ENCODE results near the gene GLOD4.
"Not testable (repeated sequence)": the region's sequence is repeated elsewhere in the genome, so short reads cannot be mapped to it uniquely, and the experiment has no call there.

Gene GLOD4

GRCh38 chr17:748604-749003 lies 33.5 kb downstream of the GLOD4 start:
- H3K9ac ChIP-seq (ENCODE audit: low read length); H4K8ac ChIP-seq (ENCODE audit: low read depth, low read length); H3K4me2 ChIP-seq (ENCODE audit: low read length); H3K27ac ChIP-seq (ENCODE audit: low read depth, low read length); H3K23ac ChIP-seq (ENCODE audit: low read length); H2BK15ac ChIP-seq (replicated peaks; ENCODE audit: low read depth); H3K27me3 ChIP-seq (ENCODE audit: insufficient read depth, low read length, poor library complexity); H3K4me3 ChIP-seq (ENCODE audit: low read length); H2AK5ac ChIP-seq (ENCODE audit: low read length); H2BK120ac ChIP-seq (ENCODE audit: low read depth, low read length); H3K18ac ChIP-seq (ENCODE audit: low read length); H3K4ac ChIP-seq (ENCODE audit: low read depth, low read length); H2BK5ac ChIP-seq (ENCODE audit: low read length); DNase-seq; H4K5ac ChIP-seq (ENCODE audit: low read length); H3K56ac ChIP-seq (ENCODE audit: low read length); H3K4me1 ChIP-seq (ENCODE audit: control insufficient read depth, low read depth, low read length): not testable (repeated sequence)
- H3K79me2 ChIP-seq (ENCODE audit: control insufficient read depth, insufficient read depth, low read length) = peaks cover 31% of the 10 kb centered on the region
- H3K79me1 ChIP-seq (ENCODE audit: low read length) = peaks cover 23% of the 10 kb centered on the region
- WGBS (ENCODE audit: extremely low coverage, insufficient coverage, low lambda C conversion rate) = no CpG with 5 or more reads among the region's 4 CpGs
- H3K36me3 ChIP-seq (ENCODE audit: control insufficient read depth, insufficient read depth, low read length) = peaks cover 17% of the 10 kb centered on the region

GRCh38 chr17:746783-747629 lies 35.1 kb downstream of the GLOD4 start:
- Histone ChIP-seq H4K5ac (ENCODE audit: low read length) (no peak overlapping the region), H3K27me3 (ENCODE audit: insufficient read depth, low read length, poor library complexity) (no peaks in the 10 kb centered on the region), H2BK15ac (replicated peaks; ENCODE audit: low read depth) (no peak overlapping the region), H3K79me2 (ENCODE audit: control insufficient read depth, insufficient read depth, low read length) (peaks cover 31% of the 10 kb centered on the region), H3K79me1 (ENCODE audit: low read length) (peaks cover 27% of the 10 kb centered on the region), H3K23ac (ENCODE audit: low read length) (no peak overlapping the region), H3K9ac (ENCODE audit: low read length) (no peak overlapping the region), H3K18ac (ENCODE audit: low read length) (no peak overlapping the region), H4K8ac (ENCODE audit: low read depth, low read length) (no peak overlapping the region), H2AK5ac (ENCODE audit: low read length) (no peak overlapping the region), H3K56ac (ENCODE audit: low read length) (no peak overlapping the region), H3K4ac (ENCODE audit: low read depth, low read length) (no peak overlapping the region), H2BK5ac (ENCODE audit: low read length) (no peak overlapping the region), H3K4me3 (ENCODE audit: low read length) (no peak overlapping the region), H3K4me2 (ENCODE audit: low read length) (no peak overlapping the region), H2BK120ac (ENCODE audit: low read depth, low read length) (no peak overlapping the region), H3K36me3 (ENCODE audit: control insufficient read depth, insufficient read depth, low read length) (peaks cover 18% of the 10 kb centered on the region), H3K27ac (ENCODE audit: low read depth, low read length) (no peak overlapping the region), H3K4me1 (ENCODE audit: control insufficient read depth, low read depth, low read length) (no peaks in the 10 kb centered on the region)
- no CpG with 5 or more reads among the region's 38 CpGs for WGBS (ENCODE audit: extremely low coverage, insufficient coverage, low lambda C conversion rate)
- no peak for DNase-seq

- no peak for DNase-seq
- H3K27ac ChIP-seq (ENCODE audit: low read depth, low read length) = no peak overlapping the region
- WGBS (ENCODE audit: extremely low coverage, insufficient coverage, low lambda C conversion rate) = no CpG with 5 or more reads among the region's 9 CpGs
Observed at GRCh38 chr17:746181-746580, 35.9 kb downstream of the GLOD4 start.

GRCh38 chr17:745406-745805 lies 36.7 kb downstream of the GLOD4 start:
- H4K8ac ChIP-seq (ENCODE audit: low read depth, low read length) = no peak overlapping the region

More at GRCh38 chr17:746181-746580, 35.9 kb downstream of the GLOD4 start:
- Histone ChIP-seq H4K8ac (ENCODE audit: low read depth, low read length) (no peak overlapping the region), H2BK5ac (ENCODE audit: low read length) (no peak overlapping the region), H2BK120ac (ENCODE audit: low read depth, low read length) (no peak overlapping the region), H4K5ac (ENCODE audit: low read length) (no peak overlapping the region), H3K23ac (ENCODE audit: low read length) (no peak overlapping the region), H3K9ac (ENCODE audit: low read length) (no peak overlapping the region), H2BK15ac (replicated peaks; ENCODE audit: low read depth) (no peak overlapping the region), H3K4ac (ENCODE audit: low read depth, low read length) (no peak overlapping the region), H3K56ac (ENCODE audit: low read length) (no peak overlapping the region), H3K4me3 (ENCODE audit: low read length) (no peak overlapping the region), H3K79me1 (ENCODE audit: low read length) (peaks cover 24% of the 10 kb centered on the region), H3K4me2 (ENCODE audit: low read length) (no peak overlapping the region), H3K4me1 (ENCODE audit: control insufficient read depth, low read depth, low read length) (no peaks in the 10 kb centered on the region), H2AK5ac (ENCODE audit: low read length) (no peak overlapping the region), H3K18ac (ENCODE audit: low read length) (no peak overlapping the region), H3K36me3 (ENCODE audit: control insufficient read depth, insufficient read depth, low read length) (peaks cover 20% of the 10 kb centered on the region), H3K79me2 (ENCODE audit: control insufficient read depth, insufficient read depth, low read length) (peaks cover 25% of the 10 kb centered on the region), H3K27me3 (ENCODE audit: insufficient read depth, low read length, poor library complexity) (no peaks in the 10 kb centered on the region)

GRCh38 chr17:744937-745336 lies 37.1 kb downstream of the GLOD4 start:
- H3K4me3 ChIP-seq (ENCODE audit: low read length) = no peak overlapping the region
- peaks cover 24% of the 10 kb centered on the region for H3K36me3 ChIP-seq (ENCODE audit: control insufficient read depth, insufficient read depth, low read length)
- H2BK5ac ChIP-seq (ENCODE audit: low read length) = no peak overlapping the region
- no peak overlapping the region for H2AK5ac ChIP-seq (ENCODE audit: low read length)
- DNase-seq = no peak
- no peak overlapping the region for H4K8ac ChIP-seq (ENCODE audit: low read depth, low read length)
- H3K27me3 ChIP-seq (ENCODE audit: insufficient read depth, low read length, poor library complexity) = no peaks in the 10 kb centered on the region
- peaks cover 12% of the 10 kb centered on the region for H3K79me2 ChIP-seq (ENCODE audit: control insufficient read depth, insufficient read depth, low read length)
- no peak overlapping the region for H4K5ac ChIP-seq (ENCODE audit: low read length)
- no peak overlapping the region for H3K23ac ChIP-seq (ENCODE audit: low read length)
- H3K4ac ChIP-seq (ENCODE audit: low read depth, low read length) = no peak overlapping the region
- H2BK15ac ChIP-seq (replicated peaks; ENCODE audit: low read depth) = no peak overlapping the region
- no peak overlapping the region for H3K56ac ChIP-seq (ENCODE audit: low read length)
- no peak overlapping the region for H3K27ac ChIP-seq (ENCODE audit: low read depth, low read length)
- H3K4me1 ChIP-seq (ENCODE audit: control insufficient read depth, low read depth, low read length) = no peaks in the 10 kb centered on the region
- WGBS (ENCODE audit: extremely low coverage, insufficient coverage, low lambda C conversion rate) = no CpG with 5 or more reads among the region's 9 CpGs
- no peak overlapping the region for H3K18ac ChIP-seq (ENCODE audit: low read length)
- H2BK120ac ChIP-seq (ENCODE audit: low read depth, low read length) = no peak overlapping the region
- peaks cover 20% of the 10 kb centered on the region for H3K79me1 ChIP-seq (ENCODE audit: low read length)
- no peak overlapping the region for H3K9ac ChIP-seq (ENCODE audit: low read length)
- H3K4me2 ChIP-seq (ENCODE audit: low read length) = no peak overlapping the region

More at GRCh38 chr17:745406-745805, 36.7 kb downstream of the GLOD4 start:
- Histone ChIP-seq H3K23ac (ENCODE audit: low read length) (no peak overlapping the region), H3K27ac (ENCODE audit: low read depth, low read length) (no peak overlapping the region), H3K27me3 (ENCODE audit: insufficient read depth, low read length, poor library complexity) (no peaks in the 10 kb centered on the region), H3K4me1 (ENCODE audit: control insufficient read depth, low read depth, low read length) (no peaks in the 10 kb centered on the region), H3K18ac (ENCODE audit: low read length) (no peak overlapping the region), H2BK5ac (ENCODE audit: low read length) (no peak overlapping the region), H4K5ac (ENCODE audit: low read length) (no peak overlapping the region), H2BK15ac (replicated peaks; ENCODE audit: low read depth) (no peak overlapping the region), H3K79me1 (ENCODE audit: low read length) (peaks cover 23% of the 10 kb centered on the region), H3K9ac (ENCODE audit: low read length) (no peak overlapping the region), H2BK120ac (ENCODE audit: low read depth, low read length) (no peak overlapping the region), H3K79me2 (ENCODE audit: control insufficient read depth, insufficient read depth, low read length) (peaks cover 17% of the 10 kb centered on the region), H3K56ac (ENCODE audit: low read length) (no peak overlapping the region), H3K4me3 (ENCODE audit: low read length) (no peak overlapping the region), H3K4ac (ENCODE audit: low read depth, low read length) (no peak overlapping the region), H3K4me2 (ENCODE audit: low read length) (no peak overlapping the region), H2AK5ac (ENCODE audit: low read length) (no peak overlapping the region), H3K36me3 (ENCODE audit: control insufficient read depth, insufficient read depth, low read length) (peaks cover 22% of the 10 kb centered on the region)
- no CpG with 5 or more reads among the region's 11 CpGs for WGBS (ENCODE audit: extremely low coverage, insufficient coverage, low lambda C conversion rate)
- DNase-seq = no peak
